Activated CD8-positive, alpha-beta memory T cell treated with anti-CD3 and anti-CD28 coated beads, Interleukin-2, amount 10 ng/mL, durations not matched to agents 7 days and 5 days (primary cell): ENCODE data around the gene PTPRE. TPM values are rescaled to one million over a fixed set of nuclear protein-coding genes. Genes with fewer than 3 reads are reported as not detected.

Source experiments
- ATAC-seq: fragments of 150-1000 bp; cut with Tn5 transposase; one replicate; pipeline ENCODE4 v1.10.0; 2021; ENCODE audit warnings: moderate library complexity
- CTCF ChIA-PET: fragments of 350-600 bp; sonication (Branson Sonifier 250); formaldehyde crosslinking; loops from one replicate; lab custom pipeline; 2021; ENCODE audit warnings: antibody characterized with exemption; lab: Charles Lee
- DNase-seq: peaks from one replicate; pipeline ENCODE4 v3.0.0-alpha.2; 2020
- H3K27ac Mint-ChIP-seq: one replicate; pipeline ENCODE4 v1.8.0; 2021; ENCODE audit warnings: mild to moderate bottlenecking, mixed read lengths
- H3K27me3 Mint-ChIP-seq: one replicate; pipeline ENCODE4 v1.8.0; 2021; ENCODE audit warnings: mixed read lengths
- H3K36me3 Mint-ChIP-seq: one replicate; pipeline ENCODE4 v1.8.0; 2021; ENCODE audit warnings: mild to moderate bottlenecking, mixed read lengths
- H3K4me1 Mint-ChIP-seq: one replicate; pipeline ENCODE4 v1.8.0; 2021; ENCODE audit warnings: mixed read lengths
- H3K4me3 Mint-ChIP-seq: one replicate; pipeline ENCODE4 v1.8.0; 2021; ENCODE audit warnings: mild to moderate bottlenecking, moderate library complexity, mixed read lengths
- H3K9me3 Mint-ChIP-seq: one replicate; pipeline ENCODE4 v1.8.0; 2022; ENCODE audit warnings: low read depth, mixed read lengths
- total RNA-seq, 2 experiments: library from RNA; stranded (reverse); gene quantifications; one replicate each; pipeline ENCODE4 v1.2.3, GENCODE V29; 2021

Gene PTPRE
- total RNA-seq, 2 experiments from 2014 or later: 16.5 to 27.1 TPM

GRCh38 chr10:128111696-128112095, 204.8 kb downstream of the PTPRE start:
- CTCF ChIA-PET: no interaction called here
- ATAC-seq: no peak
- Mint-ChIP-seq H3K4me1 (peaks cover 7% of the 10 kb centered on the region), H3K36me3 (peaks cover 55% of the 10 kb centered on the region), H3K9me3 (no peaks in the 10 kb centered on the region), H3K27me3 (no peaks in the 10 kb centered on the region), H3K4me3 (no peak overlapping the region), H3K27ac (no peak overlapping the region)
- no peak for DNase-seq

- no peak for ATAC-seq
- CTCF ChIA-PET: interaction anchor here (0.9 to 1.6 kb wide), 3 partner anchors 9 to 11 kb away, joined by 3 to 4 read pairs (median 3); no protein-coding TSS in a partner anchor
- peaks cover 7% of the 10 kb centered on the region for H3K4me1 Mint-ChIP-seq
- H3K9me3 Mint-ChIP-seq: no peaks in the 10 kb centered on the region
- DNase-seq: no peak
- peaks cover 63% of the 10 kb centered on the region for H3K36me3 Mint-ChIP-seq
- no peak overlapping the region for H3K4me3 Mint-ChIP-seq
- no peaks in the 10 kb centered on the region for H3K27me3 Mint-ChIP-seq
- no peak overlapping the region for H3K27ac Mint-ChIP-seq
Observed at GRCh38 chr10:128113026-128113425, 206.1 kb downstream of the PTPRE start.

GRCh38 chr10:128114901-128115300, 208.0 kb downstream of the PTPRE start:
- Mint-ChIP-seq H3K4me3 (no peak overlapping the region), H3K9me3 (no peaks in the 10 kb centered on the region), H3K36me3 (peaks cover 79% of the 10 kb centered on the region), H3K27me3 (no peaks in the 10 kb centered on the region), H3K27ac (no peak overlapping the region), H3K4me1 (peaks cover 20% of the 10 kb centered on the region)
- ATAC-seq (no peak), DNase-seq (no peak)
- CTCF ChIA-PET: interaction anchor here (1.2 to 1.5 kb wide), 3 partner anchors 8 to 15 kb away, joined by 3 read pairs; no protein-coding TSS in a partner anchor

- H3K27ac Mint-ChIP-seq: no peak overlapping the region
- H3K27me3 Mint-ChIP-seq: no peaks in the 10 kb centered on the region
- no peaks in the 10 kb centered on the region for H3K9me3 Mint-ChIP-seq
- CTCF ChIA-PET: interaction anchor here (1.2 to 2.0 kb wide), 4 partner anchors 9 to 46 kb away, joined by 3 to 4 read pairs (median 3); no protein-coding TSS in a partner anchor
- no peak for ATAC-seq
- DNase-seq: no peak
- no peak overlapping the region for H3K4me3 Mint-ChIP-seq
- H3K36me3 Mint-ChIP-seq: peaks cover 80% of the 10 kb centered on the region
- H3K4me1 Mint-ChIP-seq: peaks cover 22% of the 10 kb centered on the region
Observed at GRCh38 chr10:128115356-128115755, 208.5 kb downstream of the PTPRE start.

GRCh38 chr10:128116187-128116586, 209.3 kb downstream of the PTPRE start:
- Mint-ChIP-seq H3K27ac (no peak overlapping the region), H3K4me1 (peaks cover 29% of the 10 kb centered on the region), H3K36me3 (peaks cover 84% of the 10 kb centered on the region), H3K4me3 (no peak overlapping the region), H3K27me3 (no peaks in the 10 kb centered on the region), H3K9me3 (no peaks in the 10 kb centered on the region)
- no peak for ATAC-seq
- DNase-seq: no peak
- CTCF ChIA-PET: interaction anchor here (0.9 to 2.0 kb wide), 7 partner anchors 10 to 47 kb away, joined by 3 to 5 read pairs (median 4); partner anchors contain the start of gene MKI67

GRCh38 chr10:128116851-128117615, 210.1 kb downstream of the PTPRE start:
- CTCF ChIA-PET: interaction anchor here (0.9 to 2.0 kb wide), 7 partner anchors 9 to 48 kb away, joined by 3 to 5 read pairs (median 4); partner anchors contain the start of gene MKI67
- H3K9me3 Mint-ChIP-seq: no peaks in the 10 kb centered on the region
- no peak overlapping the region for H3K4me3 Mint-ChIP-seq
- no peaks in the 10 kb centered on the region for H3K27me3 Mint-ChIP-seq
- H3K36me3 Mint-ChIP-seq: peaks cover 80% of the 10 kb centered on the region
- no peak overlapping the region for H3K27ac Mint-ChIP-seq
- DNase-seq (no peak), ATAC-seq (no peak)
- H3K4me1 Mint-ChIP-seq: peaks cover 33% of the 10 kb centered on the region

- Mint-ChIP-seq H3K4me3 (no peak overlapping the region), H3K4me1 (peaks cover 54% of the 10 kb centered on the region), H3K27me3 (no peaks in the 10 kb centered on the region), H3K27ac (no peak overlapping the region), H3K9me3 (no peaks in the 10 kb centered on the region), H3K36me3 (peaks cover 74% of the 10 kb centered on the region)
- DNase-seq (no peak), ATAC-seq (no peak)
- CTCF ChIA-PET: interaction anchor here (1.5 to 1.7 kb wide), 2 partner anchors 26 to 29 kb away, joined by 4 to 5 read pairs; no protein-coding TSS in a partner anchor
Observed at GRCh38 chr10:128121750-128122412, 215.0 kb downstream of the PTPRE start.

- ATAC-seq (no peak), DNase-seq (no peak)
- H3K27me3 Mint-ChIP-seq: no peaks in the 10 kb centered on the region
- CTCF ChIA-PET: interaction anchor here (0.8 to 2.6 kb wide), 4 partner anchors 24 to 88 kb away, joined by 3 to 11 read pairs (median 4); no protein-coding TSS in a partner anchor
- H3K36me3 Mint-ChIP-seq: peaks cover 67% of the 10 kb centered on the region
- peaks cover 62% of the 10 kb centered on the region for H3K4me1 Mint-ChIP-seq
- peak overlapping the region; percentile 98 for H3K4me3 Mint-ChIP-seq
- H3K27ac Mint-ChIP-seq: peak overlapping the region; percentile 62
- no peaks in the 10 kb centered on the region for H3K9me3 Mint-ChIP-seq
Observed at GRCh38 chr10:128122931-128123330, 216.0 kb downstream of the PTPRE start.

GRCh38 chr10:128123846-128124245, 216.9 kb downstream of the PTPRE start:
- H3K4me1 Mint-ChIP-seq: peaks cover 57% of the 10 kb centered on the region
- CTCF ChIA-PET: interaction anchor here (1.1 to 2.6 kb wide), 3 partner anchors 11 to 27 kb away, joined by 3 to 11 read pairs (median 3); no protein-coding TSS in a partner anchor
- DNase-seq (no peak), ATAC-seq (no peak)
- peak overlapping the region; percentile 93 for H3K27ac Mint-ChIP-seq
- peak overlapping the region; percentile 98 for H3K4me3 Mint-ChIP-seq
- no peaks in the 10 kb centered on the region for H3K27me3 Mint-ChIP-seq
- no peaks in the 10 kb centered on the region for H3K9me3 Mint-ChIP-seq
- peaks cover 61% of the 10 kb centered on the region for H3K36me3 Mint-ChIP-seq

- H3K9me3 Mint-ChIP-seq: no peaks in the 10 kb centered on the region
- peaks cover 50% of the 10 kb centered on the region for H3K36me3 Mint-ChIP-seq
- DNase-seq (no peak), ATAC-seq (no peak)
- peaks cover 3% of the 10 kb centered on the region for H3K27me3 Mint-ChIP-seq
- peak overlapping the region; percentile 93 for H3K27ac Mint-ChIP-seq
- peak overlapping the region; percentile 98 for H3K4me3 Mint-ChIP-seq
- H3K4me1 Mint-ChIP-seq: peaks cover 49% of the 10 kb centered on the region
- CTCF ChIA-PET: interaction anchor here (1.0 to 2.6 kb wide), 4 partner anchors 22 to 78 kb away, joined by 3 to 11 read pairs (median 6); no protein-coding TSS in a partner anchor
Observed at GRCh38 chr10:128124813-128125403, 218.0 kb downstream of the PTPRE start.

- H3K27me3 Mint-ChIP-seq: peaks cover 7% of the 10 kb centered on the region
- H3K27ac Mint-ChIP-seq: peak overlapping the region; percentile 93
- CTCF ChIA-PET: interaction anchor here (0.8 to 1.5 kb wide), 8 partner anchors 9 to 78 kb away, joined by 3 to 7 read pairs (median 4); no protein-coding TSS in a partner anchor
- H3K4me3 Mint-ChIP-seq: peak overlapping the region; percentile 98
- DNase-seq (no peak), ATAC-seq (no peak)
- peaks cover 48% of the 10 kb centered on the region for H3K4me1 Mint-ChIP-seq
- H3K9me3 Mint-ChIP-seq: no peaks in the 10 kb centered on the region
- peaks cover 48% of the 10 kb centered on the region for H3K36me3 Mint-ChIP-seq
Observed at GRCh38 chr10:128125416-128125943, 218.6 kb downstream of the PTPRE start.

- DNase-seq (peak; percentile 96), ATAC-seq (peak; percentile 89)
- Mint-ChIP-seq H3K4me3 (peak within 1 kb of the TSS; percentile 98), H3K36me3 (peaks cover 41% of the 10 kb centered on the region), H3K27ac (peak within 1 kb of the TSS; percentile 93), H3K27me3 (peaks cover 7% of the 10 kb centered on the region), H3K4me1 (peaks cover 42% of the 10 kb centered on the region), H3K9me3 (no peaks in the 10 kb centered on the region)
- CTCF ChIA-PET: interaction anchor here (0.7 to 2.1 kb wide), 11 partner anchors 10 to 79 kb away, joined by 3 to 7 read pairs (median 4); no protein-coding TSS in a partner anchor
Observed at GRCh38 chr10:128125944-128126764, 219.3 kb downstream of the PTPRE start, which contains the start of gene MKI67. TSS of gene MKI67 (minus strand) at chr10:128126423. CDS start at chr10:128125667, 756 bp downstream.
